ENCODE results near the gene ATG10. TPM values are rescaled to one million over a fixed set of nuclear protein-coding genes. Genes with fewer than 3 reads are reported as not detected.
"Not testable (repeated sequence)": the region's sequence is repeated elsewhere in the genome, so short reads cannot be mapped to it uniquely, and the experiment has no call there.

ATG10 gene
- total RNA-seq, 1 experiment from 2014 or later = 10.0 TPM

- CTCF ChIA-PET = no interaction called here
- TF ChIP-seq CTCF (IDR thresholded peaks at IDR 0.05; ENCODE audit: unreplicated experiment) = no peak
- DNase-seq = no peak
- intact Hi-C loops (cut with micrococcal nuclease; ENCODE audit: unreplicated experiment) = no loop called here
- BruUV-seq (replicated peaks) = no TSS peak
- peaks cover 7% of the 10 kb centered on the region for H3K4me1 Mint-ChIP-seq (ENCODE audit: low read depth, unreplicated experiment)
- no peak overlapping the region for H3K4me3 Mint-ChIP-seq (ENCODE audit: low read depth, unreplicated experiment)
- no peaks in the 10 kb centered on the region for H3K27me3 Mint-ChIP-seq (ENCODE audit: unreplicated experiment)
- H3K9me3 Mint-ChIP-seq (ENCODE audit: low read depth, unreplicated experiment) = peaks cover 7% of the 10 kb centered on the region
- no peak overlapping the region for H3K27ac Mint-ChIP-seq (ENCODE audit: unreplicated experiment)
- H3K36me3 Mint-ChIP-seq (ENCODE audit: insufficient read depth, unreplicated experiment) = no peaks in the 10 kb centered on the region
These were observed 22.9 kb downstream of the ATG10 start for GRCh38 chr5:81994679-81995078.

- Mint-ChIP-seq H3K36me3 (ENCODE audit: insufficient read depth, unreplicated experiment) (no peaks in the 10 kb centered on the region), H3K4me3 (ENCODE audit: low read depth, unreplicated experiment) (no peak overlapping the region)
- CTCF ChIA-PET = no interaction called here
These were observed 23.6 kb downstream of the ATG10 start for GRCh38 chr5:81995407-81995806.

GRCh38 chr5:82004511-82004910 lies 32.7 kb downstream of the ATG10 start:
- peaks cover 3% of the 10 kb centered on the region for H3K9me3 Mint-ChIP-seq (ENCODE audit: low read depth, unreplicated experiment)
- no peak overlapping the region for H3K4me3 Mint-ChIP-seq (ENCODE audit: low read depth, unreplicated experiment)
- no TSS peak for BruUV-seq (replicated peaks)
- no peaks in the 10 kb centered on the region for H3K4me1 Mint-ChIP-seq (ENCODE audit: low read depth, unreplicated experiment)
- CTCF ChIA-PET = no interaction called here
- no peak for DNase-seq
- intact Hi-C loops (cut with micrococcal nuclease; ENCODE audit: unreplicated experiment) = no loop called here
- H3K36me3 Mint-ChIP-seq (ENCODE audit: insufficient read depth, unreplicated experiment) = no peaks in the 10 kb centered on the region
- H3K27ac Mint-ChIP-seq (ENCODE audit: unreplicated experiment) = no peak overlapping the region
- TF ChIP-seq CTCF (IDR thresholded peaks at IDR 0.05; ENCODE audit: unreplicated experiment) = no peak
- H3K27me3 Mint-ChIP-seq (ENCODE audit: unreplicated experiment) = no peaks in the 10 kb centered on the region

More at GRCh38 chr5:81995407-81995806, 23.6 kb downstream of the ATG10 start:
- intact Hi-C loops (cut with micrococcal nuclease; ENCODE audit: unreplicated experiment) = no loop called here
- no peak for DNase-seq
- no TSS peak for BruUV-seq (replicated peaks)
- peaks cover 10% of the 10 kb centered on the region for H3K9me3 Mint-ChIP-seq (ENCODE audit: low read depth, unreplicated experiment)
- TF ChIP-seq CTCF (IDR thresholded peaks at IDR 0.05; ENCODE audit: unreplicated experiment) = no peak
- H3K4me1 Mint-ChIP-seq (ENCODE audit: low read depth, unreplicated experiment) = peaks cover 7% of the 10 kb centered on the region
- H3K27me3 Mint-ChIP-seq (ENCODE audit: unreplicated experiment) = no peaks in the 10 kb centered on the region
- H3K27ac Mint-ChIP-seq (ENCODE audit: unreplicated experiment) = no peak overlapping the region

- H3K4me3 Mint-ChIP-seq (ENCODE audit: low read depth, unreplicated experiment); H3K36me3 Mint-ChIP-seq (ENCODE audit: insufficient read depth, unreplicated experiment); CTCF ChIA-PET; intact Hi-C loops (cut with micrococcal nuclease; ENCODE audit: unreplicated experiment); H3K27me3 Mint-ChIP-seq (ENCODE audit: unreplicated experiment); H3K4me1 Mint-ChIP-seq (ENCODE audit: low read depth, unreplicated experiment); BruUV-seq (replicated peaks); H3K9me3 Mint-ChIP-seq (ENCODE audit: low read depth, unreplicated experiment); DNase-seq; H3K27ac Mint-ChIP-seq (ENCODE audit: unreplicated experiment): not testable (repeated sequence)
These were observed 38.0 kb downstream of the ATG10 start for GRCh38 chr5:82009869-82010268.

GRCh38 chr5:82010696-82011095 lies 38.9 kb downstream of the ATG10 start:
- intact Hi-C loops (cut with micrococcal nuclease; ENCODE audit: unreplicated experiment) = no loop called here
- CTCF ChIA-PET = no interaction called here
- Mint-ChIP-seq H3K36me3 (ENCODE audit: insufficient read depth, unreplicated experiment) (no peaks in the 10 kb centered on the region), H3K4me3 (ENCODE audit: low read depth, unreplicated experiment) (no peak overlapping the region), H3K9me3 (ENCODE audit: low read depth, unreplicated experiment) (no peaks in the 10 kb centered on the region), H3K4me1 (ENCODE audit: low read depth, unreplicated experiment) (no peaks in the 10 kb centered on the region), H3K27me3 (ENCODE audit: unreplicated experiment) (no peaks in the 10 kb centered on the region), H3K27ac (ENCODE audit: unreplicated experiment) (no peak overlapping the region)
- no peak for DNase-seq
- no TSS peak for BruUV-seq (replicated peaks)
- TF ChIP-seq CTCF (IDR thresholded peaks at IDR 0.05; ENCODE audit: unreplicated experiment) = no peak
